Loucy (cell line): Measurements from ENCODE around the gene HOXB3.

Source experiments
- CTCF ChIP-seq: fragments of 200-600 bp; sonication (generic); conservative IDR thresholded peaks from 2 replicates; pipeline ENCODE4 v1.5.1; 2014; ENCODE audit warnings: mild to moderate bottlenecking, antibody characterized with exemption, low read length
- EZH2phosphoT487 ChIP-seq: fragments of 200-600 bp; IDR thresholded peaks from 2 replicates; pipeline ENCODE4 v1.6.1; 2018; ENCODE audit warnings: antibody characterized with exemption, mild to moderate bottlenecking, moderate library complexity, borderline replicate concordance

GRCh38 chr17:48571826-48572417 lies 18.1 kb downstream of the HOXB3 start:
- no peak for TF ChIP-seq CTCF
- TF ChIP-seq EZH2phosphoT487: no peak
